Endothelial cell of hepatic sinusoid (primary cell): Measurements from ENCODE around the gene TMEM273.

Experiments used
- in situ Hi-C: cut with HindIII; loops from 2 replicates; pipeline ENCODE4 v1.10.0; 2017; ENCODE audit warnings: low sequenced_read_pairs

TMEM273 gene

GRCh38 chr10:49167425-49168170 is 20.6 kb downstream of the TMEM273 start:
- in situ Hi-C loops: no loop called here

DNA sequence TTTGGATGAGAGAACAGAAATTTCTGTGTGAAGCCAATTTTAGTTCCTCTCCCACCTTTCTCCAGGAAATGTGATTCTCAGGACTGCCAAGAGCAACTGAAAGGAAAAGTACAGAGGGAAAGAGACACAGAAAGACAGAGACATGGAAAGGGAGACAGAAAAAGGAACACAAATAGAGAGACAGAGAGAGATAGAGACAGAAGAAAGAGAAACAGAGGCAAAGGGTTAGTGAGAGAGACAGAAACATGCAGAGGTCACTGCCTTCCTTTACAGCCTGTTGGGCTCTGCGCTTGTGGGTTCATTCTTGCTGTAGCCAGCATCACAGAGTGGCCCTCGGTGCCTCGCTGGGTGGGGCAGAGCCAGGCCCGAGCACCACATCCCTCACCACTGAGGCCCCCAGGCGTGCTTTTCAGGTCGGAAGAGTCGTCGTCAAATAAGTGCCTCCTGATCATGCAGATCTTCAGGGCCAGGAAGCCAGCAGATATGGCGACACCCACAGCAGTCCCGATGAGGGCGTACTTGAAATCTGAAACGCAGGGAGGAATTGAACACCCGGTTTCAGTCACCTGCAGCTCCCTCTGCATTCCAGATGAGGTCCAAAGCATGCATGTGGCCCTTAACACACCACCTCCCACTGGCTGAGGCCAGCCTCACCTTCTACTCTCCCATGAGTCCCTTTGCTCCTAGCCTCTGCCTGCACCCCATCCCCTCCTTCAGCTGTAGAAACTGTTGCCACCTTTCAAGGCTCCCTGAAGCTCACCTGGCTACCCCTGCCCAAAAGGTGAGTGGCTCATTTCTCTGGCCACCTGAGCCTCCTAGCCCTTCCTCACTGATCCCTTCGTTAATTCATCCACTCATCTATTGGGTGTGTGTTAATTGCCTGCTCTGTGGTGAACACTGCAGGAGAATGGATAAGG is 21.4 kb downstream of the TMEM273 start:
- in situ Hi-C loops: no loop called here

GRCh38 chr10:49165821-49166483 is 22.2 kb downstream of the TMEM273 start:
- in situ Hi-C loops: no loop called here

DNA sequence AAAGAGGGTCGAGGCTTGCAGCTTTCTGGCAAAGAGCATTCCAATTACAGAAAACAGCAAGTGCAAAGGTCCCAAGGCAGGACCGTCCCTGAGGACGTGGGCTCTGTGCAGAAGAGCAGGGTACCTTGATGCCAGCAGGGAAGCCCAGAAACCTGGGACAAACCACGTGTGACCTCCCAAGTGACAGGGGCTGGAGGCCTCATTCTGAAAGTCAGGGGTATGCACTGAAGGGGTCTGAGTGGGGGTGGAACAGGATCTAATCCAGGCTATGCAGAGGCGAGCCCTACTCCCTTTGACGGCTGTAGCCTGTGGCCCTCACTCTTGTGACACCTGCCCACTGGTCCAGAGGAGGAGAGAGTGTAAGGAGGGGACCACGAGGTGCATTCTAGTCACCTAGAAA is 22.9 kb downstream of the TMEM273 start:
- in situ Hi-C loops: no loop called here

GRCh38 chr10:49164559-49165188 is 23.5 kb downstream of the TMEM273 start:
- in situ Hi-C loops: no loop called here

DNA sequence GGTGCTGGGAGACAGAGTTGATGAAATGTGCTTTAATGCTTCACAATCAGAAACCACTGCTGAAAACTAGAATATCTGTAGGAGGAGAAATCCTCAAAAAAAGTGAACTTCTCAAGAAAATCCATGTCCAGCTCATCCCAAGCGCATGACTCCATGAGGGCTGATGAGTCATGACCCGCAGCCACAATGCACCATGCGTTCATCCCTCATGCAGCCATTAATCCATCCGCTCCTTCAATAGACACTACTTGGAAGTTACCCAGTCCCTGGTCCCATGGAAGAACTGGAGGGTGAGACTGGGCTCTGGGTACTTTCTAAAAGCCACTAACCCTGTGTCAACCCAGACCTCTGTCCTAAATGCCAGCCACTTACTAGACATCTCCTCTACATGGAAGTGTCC is 24.4 kb downstream of the TMEM273 start:
- in situ Hi-C loops: no loop called here

GRCh38 chr10:49162761-49163310 is 25.4 kb downstream of the TMEM273 start:
- in situ Hi-C loops: no loop called here

DNA sequence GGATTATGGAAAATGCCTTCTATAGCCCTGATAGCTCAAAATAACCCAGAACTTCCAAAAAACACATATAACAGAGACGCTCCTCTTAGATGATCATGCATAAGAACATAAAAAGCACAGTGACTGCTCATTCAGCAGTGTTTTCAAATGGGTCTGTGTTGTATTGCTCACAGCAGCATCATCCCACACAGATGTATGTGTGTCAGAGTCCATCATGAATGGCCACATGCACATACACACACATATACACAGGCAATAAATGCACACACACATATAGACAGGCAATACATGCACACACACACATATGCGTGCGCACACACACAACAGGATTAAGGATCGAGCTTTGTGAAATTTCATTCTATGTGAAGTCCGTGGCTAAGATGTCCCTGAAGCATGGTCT is 26.1 kb downstream of the TMEM273 start:
- in situ Hi-C loops: no loop called here

- in situ Hi-C loops: no loop called here
Observed at GRCh38 chr10:49161411-49161997, 26.7 kb downstream of the TMEM273 start.

DNA sequence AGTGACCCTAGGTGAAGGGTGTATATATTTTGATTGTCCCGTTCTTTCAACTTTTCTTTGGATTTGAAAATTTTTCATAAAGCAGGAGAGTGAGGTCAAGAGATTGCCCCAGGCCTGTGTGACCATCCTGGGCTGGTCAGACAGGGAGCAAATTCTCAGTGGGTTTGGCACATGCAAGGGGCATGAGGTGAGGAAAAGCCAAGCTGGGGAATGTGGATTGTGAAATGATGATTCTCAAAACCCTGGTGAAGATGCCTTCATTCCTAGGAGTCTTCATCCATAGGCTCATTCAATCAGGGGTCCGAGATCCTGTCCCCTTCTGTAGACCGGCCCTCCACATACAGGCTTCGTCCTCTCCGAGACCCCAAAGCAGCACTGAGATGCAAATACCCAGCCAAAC is 27.4 kb downstream of the TMEM273 start:
- in situ Hi-C loops: no loop called here

GRCh38 chr10:49160110-49160509 is 28.1 kb downstream of the TMEM273 start:
- in situ Hi-C loops: no loop called here

DNA sequence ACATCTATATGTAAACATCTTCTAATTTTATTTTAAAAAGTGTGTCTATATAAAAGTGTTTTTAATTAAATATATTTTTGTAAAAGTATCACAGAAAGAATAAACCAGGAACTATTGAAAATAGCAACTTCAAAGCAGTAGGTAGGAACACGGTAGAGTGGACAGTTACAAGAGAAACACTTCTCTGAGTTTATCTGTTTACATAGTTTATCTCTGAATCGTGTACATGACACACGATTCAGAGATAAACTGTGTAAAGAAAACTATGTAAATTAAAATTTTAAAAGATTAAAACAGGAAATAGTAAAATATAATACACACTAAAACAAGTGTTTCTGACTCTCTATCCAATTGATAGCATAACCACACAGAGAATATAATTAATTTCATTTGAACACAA is 29.3 kb downstream of the TMEM273 start:
- in situ Hi-C loops: loop anchor here (5.0 kb wide), 1 partner anchor 83 kb away; no protein-coding TSS in a partner anchor

GRCh38 chr10:49158404-49158803 is 29.8 kb downstream of the TMEM273 start:
- in situ Hi-C loops: loop anchor here (5.0 kb wide), 1 partner anchor 84 kb away; no protein-coding TSS in a partner anchor

DNA sequence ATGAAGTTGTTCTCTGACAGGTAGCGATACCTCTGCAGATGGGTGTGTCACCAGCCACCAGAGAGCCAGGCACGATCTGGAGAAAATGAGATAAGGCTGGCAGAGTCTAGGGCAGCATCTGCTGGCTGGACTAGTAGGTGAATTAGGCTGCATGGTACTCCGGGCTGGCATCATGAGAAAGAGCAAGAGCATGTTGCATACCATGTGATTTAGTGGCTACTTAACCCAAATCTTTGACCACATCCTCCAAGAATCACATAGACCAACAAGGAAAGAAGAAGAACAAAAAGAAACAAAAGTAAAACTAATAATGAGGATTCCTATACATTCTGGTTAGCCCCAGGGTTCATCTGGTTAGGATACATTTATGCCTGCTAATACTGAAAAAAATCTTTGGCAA is 31.0 kb downstream of the TMEM273 start:
- in situ Hi-C loops: loop anchor here (5.0 kb wide), 1 partner anchor 85 kb away; no protein-coding TSS in a partner anchor

DNA sequence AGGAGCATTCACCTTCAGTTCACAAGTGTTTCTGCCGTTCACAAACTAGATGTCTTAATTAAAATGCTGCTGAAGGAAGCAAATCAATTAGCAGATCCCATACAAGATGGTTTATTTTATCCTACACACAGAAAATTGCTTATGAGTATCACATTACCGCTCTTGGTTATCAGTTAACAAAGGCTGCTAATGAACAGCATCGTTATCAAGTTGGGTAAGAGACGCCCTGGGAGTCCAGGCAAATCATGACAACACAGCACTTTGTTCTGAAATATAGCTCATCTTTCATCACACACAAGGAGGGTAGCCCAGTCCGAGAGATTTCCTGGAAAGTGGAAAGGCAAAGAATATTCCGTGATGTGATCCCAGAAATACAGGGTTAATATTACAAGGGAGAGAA is 33.5 kb downstream of the TMEM273 start:
- in situ Hi-C loops: loop anchor here (5.0 kb wide), 1 partner anchor 88 kb away; no protein-coding TSS in a partner anchor

DNA sequence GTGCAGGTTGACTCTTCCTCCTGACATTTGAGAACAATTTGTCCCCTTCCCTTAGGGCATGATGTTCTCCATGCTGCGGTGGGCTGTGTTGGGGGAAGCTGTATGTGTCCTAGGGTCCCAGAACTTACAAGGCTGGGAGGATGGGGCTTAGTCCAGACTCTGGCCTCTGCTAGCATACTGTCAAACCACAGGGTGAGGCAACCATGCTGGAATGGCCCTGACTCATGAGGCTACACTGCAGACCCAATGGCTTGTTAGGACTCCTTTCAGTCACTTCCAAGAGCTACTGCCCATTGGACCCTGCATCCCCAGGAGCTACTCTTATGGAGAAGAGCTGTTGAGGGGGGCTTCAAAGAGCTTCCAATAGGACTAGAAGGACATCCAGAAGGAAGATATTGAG is 34.2 kb downstream of the TMEM273 start:
- in situ Hi-C loops: no loop called here

DNA sequence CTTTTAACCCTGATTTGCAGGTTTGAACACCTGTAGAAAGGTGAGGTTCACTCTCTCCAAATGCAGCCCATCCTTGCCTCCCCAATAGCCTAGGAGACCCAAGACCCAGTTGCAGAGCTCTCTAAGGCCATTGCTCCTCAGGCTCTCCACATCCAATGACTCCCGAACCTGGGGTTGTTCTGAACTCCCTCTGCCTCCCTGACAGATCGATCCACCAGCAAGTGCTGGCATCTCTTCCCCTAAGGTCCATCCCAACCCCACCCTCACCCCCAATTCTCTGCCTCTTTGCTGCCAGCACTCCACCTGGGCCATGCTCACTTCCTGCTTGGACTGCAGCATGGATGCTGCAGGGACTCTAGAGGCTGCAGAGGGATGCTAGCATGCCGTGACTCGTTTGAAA is 35.1 kb downstream of the TMEM273 start:
- in situ Hi-C loops: no loop called here

DNA sequence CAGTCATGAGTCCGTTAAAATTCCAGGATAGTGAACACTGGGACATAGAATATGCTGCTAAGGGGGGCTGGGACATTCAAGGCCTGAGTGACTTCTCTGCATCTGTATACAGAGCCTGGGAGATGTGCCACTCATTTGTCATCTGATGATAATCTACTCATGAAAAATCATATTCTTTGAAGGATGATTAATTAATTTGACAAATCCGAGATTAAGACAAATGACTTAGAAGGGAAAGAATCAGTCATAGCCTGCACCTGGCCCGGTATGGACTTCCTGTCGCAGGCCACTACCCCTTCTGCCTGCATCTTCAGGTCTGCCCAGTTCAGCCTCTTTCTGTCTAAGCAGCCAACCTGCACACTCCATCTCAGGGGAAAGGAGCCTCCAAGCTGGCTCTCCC is 35.5 kb downstream of the TMEM273 start:
- in situ Hi-C loops: no loop called here

- in situ Hi-C loops: no loop called here
Observed at GRCh38 chr10:49152037-49152436, 36.2 kb downstream of the TMEM273 start.

DNA sequence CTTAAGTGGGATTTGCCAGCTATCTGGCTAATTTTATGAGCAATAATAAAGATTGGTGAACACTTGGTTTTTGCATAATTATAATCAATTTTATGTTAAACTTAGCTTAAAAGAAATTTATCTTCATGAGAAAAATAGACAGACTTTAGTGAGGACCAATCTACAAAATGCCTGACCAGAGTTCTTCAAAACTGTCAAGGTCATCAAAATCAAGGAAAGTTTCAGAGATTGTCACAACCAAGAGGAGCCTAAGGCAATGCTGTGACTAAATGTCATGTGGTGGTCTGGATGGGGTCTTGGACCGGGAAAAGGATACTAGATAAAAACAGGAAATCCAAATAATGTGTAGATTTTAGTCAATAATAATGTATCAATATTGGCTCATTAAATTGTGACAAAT is 36.7 kb downstream of the TMEM273 start:
- in situ Hi-C loops: no loop called here
